GM23248 (cell line): ENCODE results near the gene FAM222B. TPM values are rescaled to one million over a fixed set of nuclear protein-coding genes. Genes with fewer than 3 reads are reported as not detected.

ENCODE experiments used
- DNase-seq: peaks from one replicate; pipeline ENCODE4 v3.0.0-alpha.2; 2015
- H2AFZ ChIP-seq: fragments of 200-600 bp; sonication (generic); 2 replicates; pipeline ENCODE4 v1.6.1; 2016; ENCODE audit warnings: antibody characterized with exemption
- H3F3A ChIP-seq: fragments of 200-600 bp; sonication (generic); 2 replicates; pipeline ENCODE4 v1.6.1; 2016; ENCODE audit warnings: mild to moderate bottlenecking, antibody characterized with exemption, mixed run types; ENCODE audit not compliant: insufficient read depth
- H3K27ac ChIP-seq: fragments of 200-600 bp; sonication (generic); 2 replicates; pipeline ENCODE4 v1.5.1; 2016; ENCODE audit warnings: mild to moderate bottlenecking
- H3K27me3 ChIP-seq: fragments of 200-600 bp; sonication (generic); replicated peaks from 2 replicates; pipeline ENCODE4 v1.6.1; 2016; ENCODE audit warnings: mild to moderate bottlenecking; ENCODE audit not compliant: insufficient read depth
- H3K36me3 ChIP-seq: fragments of 200-600 bp; sonication (generic); 2 replicates; pipeline ENCODE4 v1.6.1; 2016; ENCODE audit warnings: low read depth, mild to moderate bottlenecking
- H3K4me1 ChIP-seq: fragments of 200-600 bp; sonication (generic); 2 replicates; pipeline ENCODE4 v1.6.1; 2016; ENCODE audit warnings: mild to moderate bottlenecking; ENCODE audit not compliant: insufficient read depth
- H3K4me2 ChIP-seq: fragments of 200-600 bp; sonication (generic); one replicate; pipeline ENCODE4 v1.6.1; 2016; ENCODE audit warnings: mild to moderate bottlenecking; ENCODE audit not compliant: unreplicated experiment
- H3K4me3 ChIP-seq: fragments of 200-600 bp; sonication (generic); 2 replicates; pipeline ENCODE4 v1.5.1; 2016; ENCODE audit warnings: mild to moderate bottlenecking
- H3K79me2 ChIP-seq: fragments of 200-600 bp; sonication (generic); 2 replicates; pipeline ENCODE4 v1.6.1; 2016; ENCODE audit warnings: mild to moderate bottlenecking; ENCODE audit not compliant: insufficient read depth
- H3K9ac ChIP-seq: fragments of 200-600 bp; sonication (generic); 2 replicates; pipeline ENCODE4 v1.6.1; 2016; ENCODE audit warnings: mild to moderate bottlenecking
- H3K9me2 ChIP-seq: fragments of 200-600 bp; sonication (generic); 2 replicates; pipeline ENCODE4 v1.6.1; 2016; ENCODE audit warnings: mixed run types, mild to moderate bottlenecking, moderate library complexity; ENCODE audit not compliant: insufficient read depth
- H3K9me3 ChIP-seq: fragments of 200-600 bp; sonication (generic); one replicate; pipeline ENCODE4 v1.6.1; 2017; ENCODE audit warnings: low read depth
- H4K20me1 ChIP-seq: fragments of 200-600 bp; sonication (generic); 2 replicates; pipeline ENCODE4 v1.6.0; 2016; ENCODE audit not compliant: insufficient read depth
- EZH2 ChIP-seq: fragments of 200-600 bp; sonication (generic); IDR thresholded peaks from 2 replicates; pipeline ENCODE4 v1.6.1; 2018; ENCODE audit warnings: antibody characterized with exemption, mild to moderate bottlenecking; ENCODE audit not compliant: insufficient read depth, poor library complexity, severe bottlenecking
- EZH2phosphoT487 ChIP-seq: fragments of 200-600 bp; sonication (generic); IDR thresholded peaks from 2 replicates; pipeline ENCODE4 v1.6.1; 2018; ENCODE audit warnings: antibody characterized with exemption, moderate library complexity, mild to moderate bottlenecking, low read depth; ENCODE audit not compliant: insufficient read depth
- WGBS, 2 experiments: methylation state at CpG; one replicate each; pipeline ENCODE4 v1.1.6; 2015 to 2017; ENCODE audit warnings: low lambda C conversion rate in 2 of 2, low coverage in 1 of 2; ENCODE audit errors: missing lambda C conversion rate in 2 of 2; 5-methylcytosine and 5-hydroxymethylcytosine counted together
- in situ Hi-C: fragments of 300-500 bp; cut with MboI; formaldehyde crosslinking; loops from 2 replicates; pipeline ENCODE4 v1.15.0; 2020
- microRNA counts: library from miRNA; unstranded; fragments of <30 nt; microRNA quantifications from one replicate; lab custom pipeline; 2016
- microRNA-seq: library from miRNA; unstranded; fragments of <30 nt; microRNA quantifications from one replicate; pipeline ENCODE4, GENCODE V29; 2016; ENCODE audit warnings: borderline number of aligned reads
- polyA plus RNA-seq: library from polyadenylated mRNA; unstranded; fragments of >200 nt; fragmentation: Nextera tagmentation; extraction: Ambion mirVana; gene quantifications from 2 replicates; pipeline ENCODE4 v1.2.1, GENCODE V29; 2016
- small RNA-seq: library from RNA; depleted of rRNA; stranded (forward); fragments of <200 nt; gene quantifications from one replicate; pipeline ENCODE3, GENCODE V24; 2014; ENCODE audit warnings: low read depth, low replicate concordance
- total RNA-seq: library from RNA; depleted of rRNA; stranded (reverse); fragments of >200 nt; shearing (Covaris generic); gene quantifications from 2 replicates; pipeline ENCODE4 v1.2.3, GENCODE V29; 2014; rRNA removed

The FAM222B gene
- total and polyA plus RNA-seq, 2 experiments from 2014 or later, result 7.6 to 11.1 TPM

GRCh38 chr17:28706471-28707338 lies 135.9 kb downstream of the FAM222B start:
- 69 to 76% methylated on average over 6 to 7 of the region's 7 CpGs for WGBS, 2 experiments
- Histone ChIP-seq H3K4me1 (0 out of 2 replicates have a peak, but pooled peaks cover 2% of the 10 kb centered on the region), H3K9ac (no peak overlapping the region), H3K27ac (no peak overlapping the region), H3K9me3 (no peaks in the 10 kb centered on the region), H3K4me2 (no peak overlapping the region), H3K27me3 (no peaks in the 10 kb centered on the region), H4K20me1 (no peaks in the 10 kb centered on the region), H3K4me3 (no peak overlapping the region), H3K36me3 (no peaks in the 10 kb centered on the region), H2AFZ (no peak overlapping the region), H3F3A (peaks cover 10% of the 10 kb centered on the region), H3K9me2 (no peaks in the 10 kb centered on the region), H3K79me2 (no peaks in the 10 kb centered on the region)
- in situ Hi-C loops, result no loop called here
- DNase-seq, result no peak
- TF ChIP-seq EZH2phosphoT487, result no peak
- no peak for TF ChIP-seq EZH2

MicroRNA genes within 50 kb of the gene (microRNA counts, 767-probe panel; counts per million panel counts)
- 6,424 counts per million, percentile 93 among the panel's probes with 10 or more counts for microRNA hsa-miR-144-3p (lab: Ali Mortazavi, UCI)
- microRNA hsa-miR-451a (lab: Ali Mortazavi, UCI), result 447 counts per million, percentile 86 among the panel's probes with 10 or more counts

Small RNA genes within 50 kb of the gene (microRNA-seq; reads per million reads assigned to microRNA genes)
- gene MIR451B, result not detected

Small RNA genes within 50 kb of the gene (small RNA-seq; reads per million reads assigned to genes)
- gene RF00019 (not detected), gene SNORD42A (not detected), gene SNORD42B (not detected), gene SNORD4A (not detected), gene SNORD4B (not detected)

Other genes with a start within 250 kb of the FAM222B start
- 14.0 and 27.0 TPM in 2 replicates for gene SPAG5, start 243.8 kb downstream of the FAM222B start, total RNA-seq
- 20.5 TPM in 2 replicates for gene SPAG5, start 243.8 kb downstream of the FAM222B start, polyA plus RNA-seq
- gene RSKR, start 228.6 kb downstream of the FAM222B start, total RNA-seq, result 1.2 and 6.8 TPM in 2 replicates
- gene RSKR, start 228.6 kb downstream of the FAM222B start, polyA plus RNA-seq, result 0.58 and 0.86 TPM in 2 replicates
- gene BLTP2, start 197.6 kb downstream of the FAM222B start, total RNA-seq, result 145 and 155 TPM in 2 replicates
- gene BLTP2, start 197.6 kb downstream of the FAM222B start, polyA plus RNA-seq, result 49.8 and 55.6 TPM in 2 replicates
- 52.3 and 64.4 TPM in 2 replicates for gene SDF2, start 180.9 kb downstream of the FAM222B start, total RNA-seq
- gene SDF2, start 180.9 kb downstream of the FAM222B start, polyA plus RNA-seq, result 88.4 and 94.2 TPM in 2 replicates
- gene SUPT6H, start 180.6 kb downstream of the FAM222B start, total RNA-seq, result 39.7 and 45.0 TPM in 2 replicates
- 26.5 and 27.3 TPM in 2 replicates for gene SUPT6H, start 180.6 kb downstream of the FAM222B start, polyA plus RNA-seq
- gene PROCA1, start 130.9 kb downstream of the FAM222B start, total RNA-seq, result 0.65 TPM in 1 of 2 replicates, not detected in the other
- gene PROCA1, start 130.9 kb downstream of the FAM222B start, polyA plus RNA-seq, result 0.41 and 0.44 TPM in 2 replicates
- 307 and 476 TPM in 2 replicates for gene RAB34, start 124.9 kb downstream of the FAM222B start, total RNA-seq
- gene RAB34, start 124.9 kb downstream of the FAM222B start, polyA plus RNA-seq, result 277 and 293 TPM in 2 replicates
- 362 and 383 TPM in 2 replicates for gene RPL23A, start 122.8 kb downstream of the FAM222B start, total RNA-seq
- 1,040 and 1,075 TPM in 2 replicates for gene RPL23A, start 122.8 kb downstream of the FAM222B start, polyA plus RNA-seq
- gene TLCD1, start 116.6 kb downstream of the FAM222B start, total RNA-seq, result 4.8 and 16.3 TPM in 2 replicates
- gene TLCD1, start 116.6 kb downstream of the FAM222B start, polyA plus RNA-seq, result 13.8 and 14.2 TPM in 2 replicates
- gene NEK8, start 114.0 kb downstream of the FAM222B start, total RNA-seq, result 2.9 and 13.5 TPM in 2 replicates
- gene NEK8, start 114.0 kb downstream of the FAM222B start, polyA plus RNA-seq, result 2.7 and 2.8 TPM in 2 replicates
- 30.3 and 55.4 TPM in 2 replicates for gene TRAF4, start 98.8 kb downstream of the FAM222B start, total RNA-seq
- 23.4 and 23.5 TPM in 2 replicates for gene TRAF4, start 98.8 kb downstream of the FAM222B start, polyA plus RNA-seq
- gene ERAL1, start 12.2 kb upstream of the FAM222B start, total RNA-seq, result 34.8 and 40.2 TPM in 2 replicates
- 58.1 and 60.0 TPM in 2 replicates for gene ERAL1, start 12.2 kb upstream of the FAM222B start, polyA plus RNA-seq
- gene FLOT2, start 54.9 kb upstream of the FAM222B start, total RNA-seq, result 28.6 and 33.2 TPM in 2 replicates
- 55.0 TPM in 2 replicates for gene FLOT2, start 54.9 kb upstream of the FAM222B start, polyA plus RNA-seq
- 4.7 and 5.2 TPM in 2 replicates for gene DHRS13, start 60.3 kb upstream of the FAM222B start, total RNA-seq
- gene DHRS13, start 60.3 kb upstream of the FAM222B start, polyA plus RNA-seq, result 2.6 and 3.2 TPM in 2 replicates
- gene PHF12, start 108.7 kb upstream of the FAM222B start, total RNA-seq, result 27.7 and 46.9 TPM in 2 replicates
- 5.9 and 6.1 TPM in 2 replicates for gene PHF12, start 108.7 kb upstream of the FAM222B start, polyA plus RNA-seq
- not detected in 2 replicates for gene SEZ6, start 163.2 kb upstream of the FAM222B start, total RNA-seq
- not detected in 2 replicates for gene SEZ6, start 163.2 kb upstream of the FAM222B start, polyA plus RNA-seq
- gene PIPOX, start 200.4 kb upstream of the FAM222B start, total RNA-seq, result not detected in 2 replicates
- not detected in 2 replicates for gene PIPOX, start 200.4 kb upstream of the FAM222B start, polyA plus RNA-seq